ENCODE data around the gene OSMR.

The OSMR gene

DNA sequence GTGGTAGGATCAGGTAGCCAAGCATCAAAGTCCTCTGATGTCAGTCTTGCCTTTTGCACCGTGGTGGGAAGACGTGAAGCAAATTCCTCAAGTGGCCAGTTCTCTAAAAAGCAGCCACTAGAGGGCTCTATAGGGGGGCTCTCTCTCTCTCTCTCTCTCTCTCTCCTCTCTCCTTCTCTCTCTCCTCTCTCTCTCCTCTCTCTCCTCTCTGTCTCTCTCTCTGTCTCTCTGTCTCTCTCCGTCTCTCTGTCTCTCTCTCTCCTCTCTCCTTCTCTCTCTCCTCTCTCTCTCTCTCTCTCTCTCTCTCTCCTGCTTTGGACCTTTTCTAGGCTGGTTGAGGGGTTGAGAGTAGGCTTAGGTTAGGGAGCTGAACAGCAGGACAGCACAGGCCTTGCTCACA, 13.9 kb upstream of the OSMR start:
- H3K4ac ChIP-seq (ENCODE audit: low read depth, low read length) = no peak overlapping the region
- peak overlapping the region; percentile 56 for H2AK5ac ChIP-seq (ENCODE audit: low read length)
- H4K12ac ChIP-seq (ENCODE audit: low read depth, low read length) = no peak overlapping the region
- no peak overlapping the region for H2AFZ ChIP-seq (ENCODE audit: insufficient read depth, low read length, poor library complexity)
- no peak overlapping the region for H3K18ac ChIP-seq (ENCODE audit: low read length)
- H3K4me1 ChIP-seq (ENCODE audit: control insufficient read depth in 1 of 2, insufficient read depth in 2 of 2, low read length in 2 of 2) = peaks cover 5 to 7% of the 10 kb centered on the region in 2 experiments
- H3K23ac ChIP-seq (ENCODE audit: low read length) = no peak overlapping the region
- H3K36me3 ChIP-seq (ENCODE audit: control insufficient read depth in 1 of 2, insufficient read depth in 2 of 2, low read length in 2 of 2) = no peaks in the 10 kb centered on the region
- no peak overlapping the region for H4K8ac ChIP-seq (ENCODE audit: low read depth, low read length)
- no peaks in the 10 kb centered on the region for H3K79me2 ChIP-seq (ENCODE audit: control insufficient read depth, insufficient read depth, low read length, poor library complexity)
- no peak overlapping the region for H2BK5ac ChIP-seq (ENCODE audit: low read depth, low read length, poor library complexity)
- no peak overlapping the region for H3K4me2 ChIP-seq (ENCODE audit: low read length)
- no peaks in the 10 kb centered on the region for H3K27me3 ChIP-seq (ENCODE audit: insufficient read depth, low read length)
- WGBS (ENCODE audit: extremely low coverage, insufficient coverage, insufficient read length) = no CpG with 5 or more reads among the region's 3 CpGs
- H3K27ac ChIP-seq (ENCODE audit: low read depth, low read length) = no peak overlapping the region
- peak; percentile 24 to 54 for DNase-seq
- H3K79me1 ChIP-seq (ENCODE audit: low read length) = peaks cover 3% of the 10 kb centered on the region
- H3K9me3 ChIP-seq (ENCODE audit: insufficient read depth, low read depth, low read length) = no peaks in the 10 kb centered on the region
- H3K4me3 ChIP-seq (ENCODE audit: low read depth, low read length) = no peak overlapping the region
- no peak overlapping the region for H2BK120ac ChIP-seq (ENCODE audit: insufficient read depth, low read length, poor library complexity)
- H3K14ac ChIP-seq (ENCODE audit: low read length) = peak overlapping the region; percentile 32
- H3K9ac ChIP-seq (ENCODE audit: low read length) = no peak overlapping the region
- H2BK12ac ChIP-seq (ENCODE audit: low read length) = peak overlapping the region; percentile 42
- peak overlapping the region; percentile 39 for H4K91ac ChIP-seq (ENCODE audit: low read depth, low read length)

DNA sequence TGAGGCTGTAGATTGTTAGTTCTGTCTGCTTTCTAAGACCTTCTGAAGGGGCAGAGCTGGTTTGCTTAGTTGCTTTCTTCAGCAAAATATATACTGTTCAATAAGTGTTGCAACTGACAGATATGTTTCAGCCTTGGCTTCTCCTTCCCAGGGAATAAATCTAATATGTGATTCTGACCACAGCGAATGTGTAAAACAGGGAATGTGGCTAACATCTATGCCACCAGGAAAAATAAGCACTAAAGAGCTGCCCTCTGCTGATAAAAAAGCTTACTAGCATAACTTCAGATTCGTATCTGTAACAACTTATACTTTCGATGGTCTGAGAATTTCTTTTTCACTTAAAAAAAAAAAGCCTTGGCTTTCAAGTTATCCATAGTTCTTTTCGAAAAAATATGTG, 13.0 kb upstream of the OSMR start:
- H3K4me2 ChIP-seq (ENCODE audit: low read length) = no peak overlapping the region
- H3K4me1 ChIP-seq (ENCODE audit: control insufficient read depth in 1 of 2, insufficient read depth in 2 of 2, low read length in 2 of 2) = peaks cover 5 to 7% of the 10 kb centered on the region in 2 experiments
- H4K12ac ChIP-seq (ENCODE audit: low read depth, low read length) = no peak overlapping the region
- peaks cover 3% of the 10 kb centered on the region for H3K79me1 ChIP-seq (ENCODE audit: low read length)
- H2BK12ac ChIP-seq (ENCODE audit: low read length) = no peak overlapping the region
- no peaks in the 10 kb centered on the region for H3K36me3 ChIP-seq (ENCODE audit: control insufficient read depth in 1 of 2, insufficient read depth in 2 of 2, low read length in 2 of 2)
- no peak overlapping the region for H3K9ac ChIP-seq (ENCODE audit: low read length)
- H4K8ac ChIP-seq (ENCODE audit: low read depth, low read length) = no peak overlapping the region
- no peak overlapping the region for H2BK120ac ChIP-seq (ENCODE audit: insufficient read depth, low read length, poor library complexity)
- WGBS (ENCODE audit: extremely low coverage, insufficient coverage, insufficient read length) = no CpG with 5 or more reads among the region's 4 CpGs
- H2AK5ac ChIP-seq (ENCODE audit: low read length) = no peak overlapping the region
- no peak overlapping the region for H3K14ac ChIP-seq (ENCODE audit: low read length)
- H3K79me2 ChIP-seq (ENCODE audit: control insufficient read depth, insufficient read depth, low read length, poor library complexity) = no peaks in the 10 kb centered on the region
- no peak overlapping the region for H4K91ac ChIP-seq (ENCODE audit: low read depth, low read length)
- no peak for DNase-seq
- no peaks in the 10 kb centered on the region for H3K9me3 ChIP-seq (ENCODE audit: insufficient read depth, low read depth, low read length)
- H2AFZ ChIP-seq (ENCODE audit: insufficient read depth, low read length, poor library complexity) = no peak overlapping the region
- H3K27me3 ChIP-seq (ENCODE audit: insufficient read depth, low read length) = no peaks in the 10 kb centered on the region
- H3K4me3 ChIP-seq (ENCODE audit: low read depth, low read length) = no peak overlapping the region
- H3K23ac ChIP-seq (ENCODE audit: low read length) = no peak overlapping the region
- no peak overlapping the region for H3K4ac ChIP-seq (ENCODE audit: low read depth, low read length)
- H3K27ac ChIP-seq (ENCODE audit: low read depth, low read length) = no peak overlapping the region
- H2BK5ac ChIP-seq (ENCODE audit: low read depth, low read length, poor library complexity) = no peak overlapping the region
- no peak overlapping the region for H3K18ac ChIP-seq (ENCODE audit: low read length)

DNA sequence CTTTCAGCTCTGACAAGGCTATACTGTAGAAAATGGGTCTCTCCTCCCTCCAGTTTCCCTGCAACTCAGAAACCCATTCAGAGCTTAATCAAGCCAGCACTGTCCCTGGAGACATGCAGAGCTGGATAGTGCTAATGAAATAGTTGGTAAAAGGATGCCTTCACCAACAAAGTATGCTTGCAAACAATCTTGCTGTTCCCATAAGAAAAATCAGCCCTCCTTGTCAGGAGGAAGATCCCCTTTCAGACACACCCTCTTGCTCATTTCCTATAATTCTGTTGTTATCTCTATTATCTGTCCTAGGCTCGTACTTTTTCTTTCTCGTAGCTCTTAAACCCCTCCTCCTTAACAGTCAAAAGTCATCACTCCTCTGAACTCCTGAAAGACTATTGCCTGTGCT, 9.9 kb upstream of the OSMR start:
- WGBS (ENCODE audit: extremely low coverage, insufficient coverage, insufficient read length) = no CpG with 5 or more reads among the region's 2 CpGs
- no peak overlapping the region for H3K23ac ChIP-seq (ENCODE audit: low read length)
- DNase-seq = peak in 1 of 2 donors; percentile 8

DNA sequence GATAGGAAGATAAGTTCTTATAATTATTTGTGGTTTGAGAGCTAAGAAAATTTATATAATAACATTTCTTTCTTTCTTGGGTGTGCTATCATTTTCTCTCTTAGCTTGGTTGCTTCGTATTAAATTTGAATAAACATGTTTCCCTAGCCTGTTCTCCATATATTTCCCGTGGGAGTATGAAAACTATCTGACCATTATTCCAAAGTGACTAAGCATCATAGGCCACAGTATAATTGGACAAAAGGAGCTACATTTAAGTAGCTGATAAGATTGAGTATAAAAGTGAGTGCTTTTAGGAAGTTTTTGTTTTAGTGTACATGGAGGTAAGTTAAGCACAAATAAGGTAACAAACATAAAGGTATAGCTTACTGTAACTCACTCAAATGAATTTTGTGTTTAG, 8.4 kb upstream of the OSMR start:
- H3K14ac ChIP-seq (ENCODE audit: low read length) = no peak overlapping the region
- H2BK12ac ChIP-seq (ENCODE audit: low read length) = no peak overlapping the region
- no peak overlapping the region for H2AK5ac ChIP-seq (ENCODE audit: low read length)
- H3K27me3 ChIP-seq (ENCODE audit: insufficient read depth, low read length) = no peaks in the 10 kb centered on the region
- no peak overlapping the region for H3K27ac ChIP-seq (ENCODE audit: low read depth, low read length)
- no peaks in the 10 kb centered on the region for H3K79me2 ChIP-seq (ENCODE audit: control insufficient read depth, insufficient read depth, low read length, poor library complexity)
- H3K18ac ChIP-seq (ENCODE audit: low read length) = no peak overlapping the region
- H4K8ac ChIP-seq (ENCODE audit: low read depth, low read length) = no peak overlapping the region
- no peak overlapping the region for H2BK5ac ChIP-seq (ENCODE audit: low read depth, low read length, poor library complexity)
- no peak for DNase-seq
- H2BK120ac ChIP-seq (ENCODE audit: insufficient read depth, low read length, poor library complexity) = no peak overlapping the region
- no peak overlapping the region for H4K91ac ChIP-seq (ENCODE audit: low read depth, low read length)
- H3K4me2 ChIP-seq (ENCODE audit: low read length) = no peak overlapping the region
- H4K12ac ChIP-seq (ENCODE audit: low read depth, low read length) = no peak overlapping the region
- no CpG with 5 or more reads among the region's 2 CpGs for WGBS (ENCODE audit: extremely low coverage, insufficient coverage, insufficient read length)
- no peaks in the 10 kb centered on the region for H3K79me1 ChIP-seq (ENCODE audit: low read length)
- no peaks in the 10 kb centered on the region for H3K9me3 ChIP-seq (ENCODE audit: insufficient read depth, low read depth, low read length)
- H3K9ac ChIP-seq (ENCODE audit: low read length) = no peak overlapping the region
- H3K4me1 ChIP-seq (ENCODE audit: control insufficient read depth in 1 of 2, insufficient read depth in 2 of 2, low read length in 2 of 2) = no peaks in the 10 kb centered on the region
- no peak overlapping the region for H2AFZ ChIP-seq (ENCODE audit: insufficient read depth, low read length, poor library complexity)
- no peaks in the 10 kb centered on the region for H3K36me3 ChIP-seq (ENCODE audit: control insufficient read depth in 1 of 2, insufficient read depth in 2 of 2, low read length in 2 of 2)
- H3K23ac ChIP-seq (ENCODE audit: low read length) = no peak overlapping the region
- no peak overlapping the region for H3K4ac ChIP-seq (ENCODE audit: low read depth, low read length)
- no peak overlapping the region for H3K4me3 ChIP-seq (ENCODE audit: low read depth, low read length)

More for the DNA sequence above, 9.9 kb upstream of the OSMR start:
- H3K27ac ChIP-seq (ENCODE audit: low read depth, low read length) = no peak overlapping the region
- H4K12ac ChIP-seq (ENCODE audit: low read depth, low read length) = no peak overlapping the region
- no peak overlapping the region for H3K18ac ChIP-seq (ENCODE audit: low read length)
- H3K4me2 ChIP-seq (ENCODE audit: low read length) = no peak overlapping the region
- no peak overlapping the region for H4K8ac ChIP-seq (ENCODE audit: low read depth, low read length)
- H3K79me1 ChIP-seq (ENCODE audit: low read length) = peaks cover 1% of the 10 kb centered on the region
- no peak overlapping the region for H2AFZ ChIP-seq (ENCODE audit: insufficient read depth, low read length, poor library complexity)
- H3K4me1 ChIP-seq (ENCODE audit: control insufficient read depth in 1 of 2, insufficient read depth in 2 of 2, low read length in 2 of 2) = peaks cover under 1 to 2% of the 10 kb centered on the region in 2 experiments
- no peak overlapping the region for H4K91ac ChIP-seq (ENCODE audit: low read depth, low read length)
- H3K36me3 ChIP-seq (ENCODE audit: control insufficient read depth in 1 of 2, insufficient read depth in 2 of 2, low read length in 2 of 2) = no peaks in the 10 kb centered on the region
- no peaks in the 10 kb centered on the region for H3K9me3 ChIP-seq (ENCODE audit: insufficient read depth, low read depth, low read length)
- H3K4me3 ChIP-seq (ENCODE audit: low read depth, low read length) = no peak overlapping the region
- no peaks in the 10 kb centered on the region for H3K79me2 ChIP-seq (ENCODE audit: control insufficient read depth, insufficient read depth, low read length, poor library complexity)
- no peak overlapping the region for H3K14ac ChIP-seq (ENCODE audit: low read length)
- no peak overlapping the region for H3K9ac ChIP-seq (ENCODE audit: low read length)
- no peak overlapping the region for H2AK5ac ChIP-seq (ENCODE audit: low read length)
- no peaks in the 10 kb centered on the region for H3K27me3 ChIP-seq (ENCODE audit: insufficient read depth, low read length)
- no peak overlapping the region for H2BK5ac ChIP-seq (ENCODE audit: low read depth, low read length, poor library complexity)
- H3K4ac ChIP-seq (ENCODE audit: low read depth, low read length) = no peak overlapping the region
- H2BK12ac ChIP-seq (ENCODE audit: low read length) = no peak overlapping the region
- H2BK120ac ChIP-seq (ENCODE audit: insufficient read depth, low read length, poor library complexity) = no peak overlapping the region

Data from trophoblast cell (in vitro differentiated cells and primary cell).